Measurements from ENCODE around the gene CCDC169.

The CCDC169 gene

GRCh38 chr13:36242761-36243160 is 54.9 kb downstream of the CCDC169 start:
- no peak for DNase-seq

GRCh38 chr13:36231236-36231635 is 66.4 kb downstream of the CCDC169 start:
- no peak for DNase-seq

- no peak for DNase-seq
These were observed 72.9 kb downstream of the CCDC169 start for GRCh38 chr13:36224730-36225129.

GRCh38 chr13:36219883-36220282 is 77.7 kb downstream of the CCDC169 start:
- no peak for DNase-seq

- DNase-seq, result no peak
These were observed 80.2 kb downstream of the CCDC169 start for GRCh38 chr13:36217456-36217855.

- no peak for DNase-seq
These were observed 83.3 kb downstream of the CCDC169 start, which contains the start of gene SOHLH2 for GRCh38 chr13:36214163-36214921. Gene SOHLH2 (minus strand): TSS chr13:36214556. CDS start chr13:36214526, 30 bp downstream.

GRCh38 chr13:36212789-36213188 is 84.8 kb downstream of the CCDC169 start:
- no peak for DNase-seq

GRCh38 chr13:36211567-36211966 is 86.0 kb downstream of the CCDC169 start:
- no peak for DNase-seq

- no peak for DNase-seq
These were observed 86.9 kb downstream of the CCDC169 start for GRCh38 chr13:36210738-36211137.

GRCh38 chr13:36207672-36208071 is 89.9 kb downstream of the CCDC169 start:
- DNase-seq, result no peak

- DNase-seq, result no peak
These were observed 104.3 kb downstream of the CCDC169 start for GRCh38 chr13:36193151-36193855.

- no peak for DNase-seq
These were observed 105.4 kb downstream of the CCDC169 start for GRCh38 chr13:36192166-36192565.

GRCh38 chr13:36190771-36191170 is 106.8 kb downstream of the CCDC169 start:
- no peak for DNase-seq

- no peak for DNase-seq
These were observed 109.2 kb downstream of the CCDC169 start for GRCh38 chr13:36188441-36188840.

- no peak for DNase-seq
These were observed 113.7 kb downstream of the CCDC169 start for GRCh38 chr13:36183901-36184300.
